ENCODE measurements around the gene APRT. TPM values are rescaled to one million over a fixed set of nuclear protein-coding genes. Genes with fewer than 3 reads are reported as not detected.

APRT gene
- total RNA-seq, 4 donors from 2014 or later = 56.2 to 78.7 (median 62.4) TPM

- H3K4me1 ChIP-seq = peaks cover 14 to 21% of the 10 kb centered on the region in 2 donors
- ATAC-seq = peak; percentile 69 to 74
- DNase-seq = peak; percentile 59 to 61
- H3K4me3 ChIP-seq = peak overlapping the region; percentile 70 to 81 (median 74)
- H3K36me3 ChIP-seq = peaks cover 0 to 10% of the 10 kb centered on the region in 2 donors
- no peaks in the 10 kb centered on the region for H3K27me3 ChIP-seq
- TF ChIP-seq POLR2A (IDR thresholded peaks at IDR 0.05) (peak in 1 of 2 donors; percentile 87), CTCF (IDR thresholded peaks at IDR 0.05 in 4 of 5, conservative IDR thresholded peaks at IDR 0.05 in 1 of 5) (no peak)
- intact Hi-C loops (cut with DNase I; ENCODE audit: low total_unique reads) = loop anchor here (1.0 to 10.0 kb wide), 7 partner anchors 8 to 946 kb away; partner anchors contain the start of genes ACSF3, CDH15, CDT1 and SLC7A5
- in situ Hi-C loops (cut with MboI; ENCODE audit: low sequenced_read_pairs in 4 of 4) = no loop called here
- no peaks in the 10 kb centered on the region for H3K9me3 ChIP-seq
- H3K27ac ChIP-seq = peak overlapping the region; percentile 81 to 91 (median 90)
These were observed 588 bp downstream of the APRT start for GRCh38 chr16:88810912-88811768.

- intact Hi-C loops (cut with DNase I; ENCODE audit: low total_unique reads) = loop anchor here (2.0 to 10.0 kb wide), 5 partner anchors 87 to 946 kb away; partner anchors contain the start of genes ACSF3, CDH15, SLC7A5 and ZNF778
- Histone ChIP-seq H3K4me3 (peak overlapping the region; percentile 70 to 81 (median 74)), H3K27me3 (no peaks in the 10 kb centered on the region), H3K9me3 (no peaks in the 10 kb centered on the region), H3K27ac (peak overlapping the region; percentile 81 to 91 (median 90)), H3K36me3 (peaks cover 0 to 10% of the 10 kb centered on the region in 2 donors), H3K4me1 (peaks cover 14 to 18% of the 10 kb centered on the region in 2 donors)
- TF ChIP-seq CTCF (IDR thresholded peaks at IDR 0.05 in 4 of 5, conservative IDR thresholded peaks at IDR 0.05 in 1 of 5) (no peak), POLR2A (IDR thresholded peaks at IDR 0.05) (no peak)
- no peak for ATAC-seq
- no peak for DNase-seq
- in situ Hi-C loops (cut with MboI; ENCODE audit: low sequenced_read_pairs in 4 of 4) = no loop called here
These were observed 1.4 kb downstream of the APRT start for GRCh38 chr16:88810166-88810911.

- Histone ChIP-seq H3K36me3 (peaks cover 0 to 10% of the 10 kb centered on the region in 2 donors), H3K27ac (no peak overlapping the region), H3K9me3 (no peaks in the 10 kb centered on the region), H3K4me1 (peaks cover 14 to 18% of the 10 kb centered on the region in 2 donors), H3K4me3 (no peak overlapping the region), H3K27me3 (peaks cover 0 to 3% (median under 1%) of the 10 kb centered on the region in 3 donors)
- in situ Hi-C loops (cut with MboI; ENCODE audit: low sequenced_read_pairs in 4 of 4) = no loop called here
- no peak for TF ChIP-seq POLR2A (IDR thresholded peaks at IDR 0.05)
- TF ChIP-seq CTCF (IDR thresholded peaks at IDR 0.05 in 4 of 5, conservative IDR thresholded peaks at IDR 0.05 in 1 of 5) = no peak
- DNase-seq (no peak), ATAC-seq (no peak)
- intact Hi-C loops (cut with DNase I; ENCODE audit: low total_unique reads) = loop anchor here (2.0 to 10.0 kb wide), 5 partner anchors 88 to 945 kb away; partner anchors contain the start of genes ACSF3, CDH15, SLC7A5 and ZNF778
These were observed 2.0 kb downstream of the APRT start for GRCh38 chr16:88809676-88810165.

GRCh38 chr16:88809068-88809675, 2.6 kb downstream of the APRT start:
- no peak for DNase-seq
- H3K9me3 ChIP-seq = no peaks in the 10 kb centered on the region
- H3K4me1 ChIP-seq = peaks cover 14 to 18% of the 10 kb centered on the region in 2 donors
- no peak overlapping the region for H3K4me3 ChIP-seq
- ATAC-seq = no peak
- in situ Hi-C loops (cut with MboI; ENCODE audit: low sequenced_read_pairs in 4 of 4) (no loop called here), intact Hi-C loops (cut with DNase I; ENCODE audit: low total_unique reads) (no loop called here)
- H3K27me3 ChIP-seq = peaks cover 0 to 9% (median 6%) of the 10 kb centered on the region in 3 donors
- peaks cover 0 to 10% of the 10 kb centered on the region in 2 donors for H3K36me3 ChIP-seq
- TF ChIP-seq CTCF (IDR thresholded peaks at IDR 0.05 in 4 of 5, conservative IDR thresholded peaks at IDR 0.05 in 1 of 5) (no peak), POLR2A (IDR thresholded peaks at IDR 0.05) (no peak)
- H3K27ac ChIP-seq = no peak overlapping the region
